ENCODE measurements around the gene CDH4. TPM values are rescaled to one million over a fixed set of nuclear protein-coding genes. Genes with fewer than 3 reads are reported as not detected.
"Not testable (repeated sequence)": the region's sequence is repeated elsewhere in the genome, so short reads cannot be mapped to it uniquely, and the experiment has no call there.

CDH4 gene
- total and polyA plus RNA-seq, 2 donors (not counting 3 experiments of a cell fraction or from before 2014, with no cell fraction given) = 0.17 to 0.51 TPM

DNA sequence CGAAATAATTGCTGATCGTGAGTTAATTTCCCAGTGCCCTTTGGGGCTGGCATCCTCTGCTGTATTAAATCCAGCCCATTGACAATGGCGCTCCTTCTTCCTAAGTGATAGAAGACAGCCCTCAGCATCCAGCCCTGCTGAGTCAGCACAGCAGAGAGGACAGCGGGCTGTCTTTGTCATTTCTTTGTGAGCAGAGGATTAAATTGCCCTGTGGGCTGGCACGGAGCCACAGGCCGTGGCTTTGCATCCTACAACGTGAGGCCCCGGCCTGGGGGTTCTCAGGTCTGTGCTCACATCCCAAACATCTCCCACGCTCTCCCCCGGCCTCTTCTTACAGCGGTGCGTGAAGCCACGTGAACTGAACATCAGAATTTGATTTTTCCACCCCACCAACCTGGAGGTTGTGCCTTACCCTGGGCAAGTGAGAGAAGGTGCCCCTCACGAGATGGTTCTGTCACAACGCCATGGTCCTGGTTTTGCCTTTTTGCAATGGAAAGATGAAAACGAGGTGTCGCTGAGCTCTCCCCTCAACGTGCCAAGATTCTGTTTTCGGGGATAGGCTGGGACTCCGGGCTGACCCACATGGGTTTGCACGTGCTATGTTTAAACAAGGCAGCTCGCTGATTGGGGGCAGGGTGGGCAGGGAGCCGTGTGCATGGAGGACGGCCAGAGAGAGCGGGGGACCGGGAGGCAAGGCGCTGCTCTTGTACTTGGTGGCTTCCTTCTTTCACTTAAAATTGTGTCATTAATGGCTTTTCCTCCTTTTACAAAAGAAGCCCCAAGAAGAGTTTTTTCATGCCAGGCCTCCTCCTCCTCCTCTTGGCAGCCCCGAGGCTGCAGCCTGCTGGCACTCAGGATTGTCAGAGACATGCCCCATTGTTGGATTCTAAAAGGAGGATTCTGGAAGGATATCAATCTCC is 19.5 kb downstream of the CDH4 start:
- H3K27ac ChIP-seq (ENCODE audit: insufficient read depth, low read depth, low read length) = no peak overlapping the region
- H3K36me3 ChIP-seq (ENCODE audit: control insufficient read depth in 2 of 2, extremely low read depth in 1 of 2, insufficient read depth in 2 of 2, low read length in 2 of 2) = no peaks in the 10 kb centered on the region
- no peaks in the 10 kb centered on the region for H3K9me1 ChIP-seq (replicated peaks; ENCODE audit: control insufficient read depth, extremely low read depth, insufficient read depth, low read length)
- no peaks in the 10 kb centered on the region for H3K27me3 ChIP-seq (ENCODE audit: control insufficient read depth in 2 of 2, insufficient read depth in 2 of 2, low read length in 2 of 2)
- no peaks in the 10 kb centered on the region for H4K20me1 ChIP-seq (replicated peaks; ENCODE audit: control insufficient read depth, extremely low read depth, insufficient read depth, low read length)
- H3K79me2 ChIP-seq (ENCODE audit: control insufficient read depth, insufficient read depth, low read length) = no peaks in the 10 kb centered on the region
- H3K9ac ChIP-seq (replicated peaks; ENCODE audit: extremely low read depth, insufficient read depth, low read length) = no peak overlapping the region
- no TSS peak for BruUV-seq (replicated peaks)
- no peak for DNase-seq (ENCODE audit: low read depth, low spot score)
- POLR2A ChIA-PET = no interaction called here
- CTCF ChIA-PET = no interaction called here
- intact Hi-C loops (cut with micrococcal nuclease) (no loop called here), dilution Hi-C loops (cut with MboI; ENCODE audit: extremely low pct_ligation_motif_present, low sequenced_read_pairs) (no loop called here)
- no peak overlapping the region for H3K4me3 ChIP-seq (replicated peaks in 1 of 3; ENCODE audit: insufficient read depth in 1 of 3, low read depth in 1 of 3, low read length in 3 of 3)
- no peaks in the 10 kb centered on the region for H3K4me1 ChIP-seq (ENCODE audit: control insufficient read depth, extremely low read depth, insufficient read depth, low read length)
- FAIRE-seq = no peak
- no peak for TF ChIP-seq POLR2AphosphoS5 (IDR thresholded peaks at IDR 0.05; ENCODE audit: insufficient read depth, low read depth, low read length)
- TF ChIP-seq GATA2 (IDR thresholded peaks at IDR 0.05; ENCODE audit: insufficient read depth, insufficient read length, low read depth, low read length) = no peak
- TF ChIP-seq POLR2A (IDR thresholded peaks at IDR 0.05; ENCODE audit: low read depth, low read length) = no peak
- TF ChIP-seq EZH2 (IDR thresholded peaks at IDR 0.05; ENCODE audit: borderline replicate concordance, low read depth, low read length, severe bottlenecking) = no peak
- no peak for TF ChIP-seq JUN (IDR thresholded peaks at IDR 0.05; ENCODE audit: borderline replicate concordance, insufficient read depth, insufficient read length, low read depth)
- no peak for TF ChIP-seq MYC (IDR thresholded peaks at IDR 0.05; ENCODE audit: low read depth, low read length)
- TF ChIP-seq, protein P1, sequence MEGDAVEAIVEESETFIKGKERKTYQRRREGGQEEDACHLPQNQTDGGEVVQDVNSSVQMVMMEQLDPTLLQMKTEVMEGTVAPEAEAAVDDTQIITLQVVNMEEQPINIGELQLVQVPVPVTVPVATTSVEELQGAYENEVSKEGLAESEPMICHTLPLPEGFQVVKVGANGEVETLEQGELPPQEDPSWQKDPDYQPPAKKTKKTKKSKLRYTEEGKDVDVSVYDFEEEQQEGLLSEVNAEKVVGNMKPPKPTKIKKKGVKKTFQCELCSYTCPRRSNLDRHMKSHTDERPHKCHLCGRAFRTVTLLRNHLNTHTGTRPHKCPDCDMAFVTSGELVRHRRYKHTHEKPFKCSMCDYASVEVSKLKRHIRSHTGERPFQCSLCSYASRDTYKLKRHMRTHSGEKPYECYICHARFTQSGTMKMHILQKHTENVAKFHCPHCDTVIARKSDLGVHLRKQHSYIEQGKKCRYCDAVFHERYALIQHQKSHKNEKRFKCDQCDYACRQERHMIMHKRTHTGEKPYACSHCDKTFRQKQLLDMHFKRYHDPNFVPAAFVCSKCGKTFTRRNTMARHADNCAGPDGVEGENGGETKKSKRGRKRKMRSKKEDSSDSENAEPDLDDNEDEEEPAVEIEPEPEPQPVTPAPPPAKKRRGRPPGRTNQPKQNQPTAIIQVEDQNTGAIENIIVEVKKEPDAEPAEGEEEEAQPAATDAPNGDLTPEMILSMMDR (IDR thresholded peaks at IDR 0.05; ENCODE audit: extremely low read depth in 1 of 2, insufficient read depth in 1 of 2, low read depth in 1 of 2, low read length in 2 of 2) = no peak
- TF ChIP-seq FOS (IDR thresholded peaks at IDR 0.05; ENCODE audit: borderline replicate concordance, insufficient read depth, low read length) = no peak
- TF ChIP-seq, protein P2, sequence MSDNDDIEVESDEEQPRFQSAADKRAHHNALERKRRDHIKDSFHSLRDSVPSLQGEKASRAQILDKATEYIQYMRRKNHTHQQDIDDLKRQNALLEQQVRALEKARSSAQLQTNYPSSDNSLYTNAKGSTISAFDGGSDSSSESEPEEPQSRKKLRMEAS (IDR thresholded peaks at IDR 0.05; ENCODE audit: insufficient read depth, insufficient read length) = no peak
- H3K9me3 ChIP-seq (replicated peaks; ENCODE audit: control insufficient read depth, insufficient read depth, low read length) = peaks cover 4% of the 10 kb centered on the region
- H3K4me2 ChIP-seq (ENCODE audit: insufficient read depth, low read length) = no peak overlapping the region
- H2AFZ ChIP-seq (ENCODE audit: low read depth, low read length) = no peak overlapping the region

DNA sequence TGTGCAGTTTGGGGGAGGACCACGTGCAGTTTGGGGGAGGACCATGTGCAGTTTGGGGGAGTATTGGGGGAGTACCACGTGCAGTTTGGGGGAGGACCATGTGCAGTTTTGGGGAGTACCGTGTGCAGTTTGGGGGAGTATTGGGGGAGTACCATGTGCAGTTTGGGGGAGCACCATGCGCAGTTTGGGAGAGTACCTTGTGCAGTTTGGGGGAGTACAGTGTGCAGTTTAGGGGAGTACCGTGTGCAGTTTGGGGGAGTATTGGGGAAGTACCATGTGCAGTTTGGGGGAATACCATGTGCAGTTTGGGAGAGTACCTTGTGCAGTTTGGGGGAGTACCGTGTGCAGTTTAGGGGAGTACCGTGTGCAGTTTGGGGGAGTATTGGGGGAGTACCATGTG is 21.0 kb downstream of the CDH4 start:
- dilution Hi-C loops (cut with MboI; ENCODE audit: extremely low pct_ligation_motif_present, low sequenced_read_pairs); H4K20me1 ChIP-seq (replicated peaks; ENCODE audit: control insufficient read depth, extremely low read depth, insufficient read depth, low read length); POLR2A ChIA-PET; H3K9me1 ChIP-seq (replicated peaks; ENCODE audit: control insufficient read depth, extremely low read depth, insufficient read depth, low read length); H3K36me3 ChIP-seq (ENCODE audit: control insufficient read depth in 2 of 2, extremely low read depth in 1 of 2, insufficient read depth in 2 of 2, low read length in 2 of 2); DNase-seq (ENCODE audit: low read depth, low spot score); H2AFZ ChIP-seq (ENCODE audit: low read depth, low read length); FAIRE-seq; H3K27me3 ChIP-seq (ENCODE audit: control insufficient read depth in 2 of 2, insufficient read depth in 2 of 2, low read length in 2 of 2); BruUV-seq (replicated peaks); H3K9me3 ChIP-seq (replicated peaks; ENCODE audit: control insufficient read depth, insufficient read depth, low read length); H3K4me2 ChIP-seq (ENCODE audit: insufficient read depth, low read length); H3K4me3 ChIP-seq (replicated peaks in 1 of 3; ENCODE audit: insufficient read depth in 1 of 3, low read depth in 1 of 3, low read length in 3 of 3); H3K4me1 ChIP-seq (ENCODE audit: control insufficient read depth, extremely low read depth, insufficient read depth, low read length); H3K27ac ChIP-seq (ENCODE audit: insufficient read depth, low read depth, low read length); H3K79me2 ChIP-seq (ENCODE audit: control insufficient read depth, insufficient read depth, low read length); H3K9ac ChIP-seq (replicated peaks; ENCODE audit: extremely low read depth, insufficient read depth, low read length); CTCF ChIA-PET; intact Hi-C loops (cut with micrococcal nuclease): not testable (repeated sequence)

Data from endothelial cell of umbilical vein (primary cell).